Astrocyte of the cerebellum (primary cell): ENCODE data around the gene CALML3.

ENCODE experiments used
- DNase-seq: peaks from one replicate; pipeline ENCODE4 v3.0.0-alpha.2; 2011; ENCODE audit warnings: low read depth
- H3K4me3 ChIP-seq: 2 replicates; pipeline ENCODE4 v1.5.1; 2011; ENCODE audit warnings: mild to moderate bottlenecking, low read depth, low read length, moderate library complexity
- in situ Hi-C: cut with HindIII; loops from 2 replicates; pipeline ENCODE4 v1.10.0; 2017; ENCODE audit warnings: low sequenced_read_pairs
- TF ChIP-seq, protein P1 (sequence below): IDR thresholded peaks from 2 replicates; pipeline ENCODE4 v1.5.1; 2012; ENCODE audit warnings: low read length, low read depth, moderate library complexity, mild to moderate bottlenecking; ENCODE audit errors: missing control alignments

The CALML3 gene

DNA sequence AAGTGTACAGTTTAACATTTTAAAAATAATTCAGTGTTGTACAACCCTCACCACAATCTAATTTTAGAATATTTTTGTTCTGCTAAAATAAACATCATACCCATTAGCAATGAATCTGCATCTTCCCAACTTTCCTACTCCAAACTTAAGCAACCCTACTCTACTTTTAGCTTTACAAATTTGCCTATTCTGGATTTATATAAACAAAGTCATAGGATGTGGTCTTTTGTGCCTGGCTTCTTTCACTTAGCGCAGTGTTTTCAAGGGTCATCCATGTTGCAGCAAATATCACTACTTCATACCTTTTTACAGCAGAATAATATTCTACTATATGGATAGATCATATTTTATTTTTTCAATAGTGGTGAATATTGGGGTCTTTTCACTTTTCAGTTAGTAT lies 18.9 kb downstream of the CALML3 start:
- in situ Hi-C loops = no loop called here

DNA sequence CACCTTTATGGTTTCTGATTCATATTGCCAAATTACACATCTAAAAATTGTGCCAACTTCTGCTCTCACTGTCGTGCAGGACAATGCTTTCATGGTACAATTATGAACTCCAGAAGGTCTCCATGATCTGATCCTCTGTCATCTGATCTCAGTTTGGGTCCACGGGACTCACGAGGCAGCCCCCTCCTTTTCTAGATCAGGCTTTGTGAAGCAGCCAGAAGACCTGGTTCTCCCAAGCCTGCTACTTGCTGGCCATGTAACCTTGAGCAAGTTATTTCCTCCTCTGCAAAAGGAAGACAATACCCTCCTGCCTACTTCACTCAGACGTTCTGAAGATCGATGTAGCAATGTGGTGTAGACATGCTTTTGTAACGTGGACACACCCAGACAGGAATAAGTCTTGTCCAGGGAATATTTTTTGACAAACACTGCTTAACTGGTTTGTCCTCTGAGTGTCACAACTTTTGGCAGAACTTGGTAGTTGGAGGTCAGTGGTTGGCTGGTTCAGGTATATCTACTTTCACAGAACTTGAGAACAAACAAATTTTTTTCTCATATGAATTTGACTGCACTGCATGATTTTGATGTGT lies 19.6 kb downstream of the CALML3 start:
- in situ Hi-C loops = no loop called here
- TF ChIP-seq, protein P1, sequence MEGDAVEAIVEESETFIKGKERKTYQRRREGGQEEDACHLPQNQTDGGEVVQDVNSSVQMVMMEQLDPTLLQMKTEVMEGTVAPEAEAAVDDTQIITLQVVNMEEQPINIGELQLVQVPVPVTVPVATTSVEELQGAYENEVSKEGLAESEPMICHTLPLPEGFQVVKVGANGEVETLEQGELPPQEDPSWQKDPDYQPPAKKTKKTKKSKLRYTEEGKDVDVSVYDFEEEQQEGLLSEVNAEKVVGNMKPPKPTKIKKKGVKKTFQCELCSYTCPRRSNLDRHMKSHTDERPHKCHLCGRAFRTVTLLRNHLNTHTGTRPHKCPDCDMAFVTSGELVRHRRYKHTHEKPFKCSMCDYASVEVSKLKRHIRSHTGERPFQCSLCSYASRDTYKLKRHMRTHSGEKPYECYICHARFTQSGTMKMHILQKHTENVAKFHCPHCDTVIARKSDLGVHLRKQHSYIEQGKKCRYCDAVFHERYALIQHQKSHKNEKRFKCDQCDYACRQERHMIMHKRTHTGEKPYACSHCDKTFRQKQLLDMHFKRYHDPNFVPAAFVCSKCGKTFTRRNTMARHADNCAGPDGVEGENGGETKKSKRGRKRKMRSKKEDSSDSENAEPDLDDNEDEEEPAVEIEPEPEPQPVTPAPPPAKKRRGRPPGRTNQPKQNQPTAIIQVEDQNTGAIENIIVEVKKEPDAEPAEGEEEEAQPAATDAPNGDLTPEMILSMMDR = no peak
- no peak for DNase-seq
- H3K4me3 ChIP-seq = no peak overlapping the region

More for the DNA sequence above, 18.9 kb downstream of the CALML3 start:
- TF ChIP-seq, protein P1 = no peak
- no peak overlapping the region for H3K4me3 ChIP-seq
- DNase-seq = no peak

DNA sequence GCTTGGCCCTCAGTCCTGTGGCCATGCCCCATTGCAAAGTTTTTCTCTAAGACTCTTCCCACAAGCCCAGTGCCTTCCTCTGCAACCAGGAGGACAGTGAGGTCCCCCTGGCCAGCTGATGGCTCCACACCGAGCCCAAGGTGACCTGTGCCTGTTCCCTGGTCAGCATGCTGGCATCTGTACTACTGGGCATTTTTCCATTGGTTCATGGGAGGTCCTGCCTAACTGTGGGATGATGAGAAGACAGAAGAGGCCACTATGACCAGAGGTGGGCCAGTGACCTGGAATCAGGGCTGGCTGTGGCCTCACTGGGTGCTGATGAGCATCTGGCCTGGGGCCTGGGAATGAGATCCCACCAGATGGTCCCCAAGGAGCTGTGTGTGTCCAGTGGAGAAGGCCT lies 20.2 kb downstream of the CALML3 start:
- TF ChIP-seq, protein P1 = no peak
- H3K4me3 ChIP-seq = no peak overlapping the region
- DNase-seq = no peak
- in situ Hi-C loops = no loop called here

DNA sequence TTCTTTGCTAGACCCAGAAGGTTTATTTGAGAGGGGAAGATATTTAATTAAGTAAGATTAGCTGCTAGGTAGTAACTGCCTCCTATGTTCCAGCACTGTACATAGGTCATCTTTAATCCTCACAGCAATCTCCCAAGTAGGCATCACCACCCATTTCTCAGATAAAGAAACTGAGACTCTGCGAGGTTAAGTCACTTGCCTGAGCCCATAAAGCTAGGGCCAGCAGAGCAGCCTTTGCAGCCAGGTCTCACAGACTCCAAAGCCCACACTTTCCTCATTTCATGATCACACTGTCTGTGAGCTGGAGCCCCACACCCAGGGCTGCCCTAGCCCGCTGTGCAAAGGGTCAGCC lies 20.6 kb downstream of the CALML3 start:
- TF ChIP-seq, protein P1 = no peak
- no peak overlapping the region for H3K4me3 ChIP-seq
- in situ Hi-C loops = no loop called here
- no peak for DNase-seq

DNA sequence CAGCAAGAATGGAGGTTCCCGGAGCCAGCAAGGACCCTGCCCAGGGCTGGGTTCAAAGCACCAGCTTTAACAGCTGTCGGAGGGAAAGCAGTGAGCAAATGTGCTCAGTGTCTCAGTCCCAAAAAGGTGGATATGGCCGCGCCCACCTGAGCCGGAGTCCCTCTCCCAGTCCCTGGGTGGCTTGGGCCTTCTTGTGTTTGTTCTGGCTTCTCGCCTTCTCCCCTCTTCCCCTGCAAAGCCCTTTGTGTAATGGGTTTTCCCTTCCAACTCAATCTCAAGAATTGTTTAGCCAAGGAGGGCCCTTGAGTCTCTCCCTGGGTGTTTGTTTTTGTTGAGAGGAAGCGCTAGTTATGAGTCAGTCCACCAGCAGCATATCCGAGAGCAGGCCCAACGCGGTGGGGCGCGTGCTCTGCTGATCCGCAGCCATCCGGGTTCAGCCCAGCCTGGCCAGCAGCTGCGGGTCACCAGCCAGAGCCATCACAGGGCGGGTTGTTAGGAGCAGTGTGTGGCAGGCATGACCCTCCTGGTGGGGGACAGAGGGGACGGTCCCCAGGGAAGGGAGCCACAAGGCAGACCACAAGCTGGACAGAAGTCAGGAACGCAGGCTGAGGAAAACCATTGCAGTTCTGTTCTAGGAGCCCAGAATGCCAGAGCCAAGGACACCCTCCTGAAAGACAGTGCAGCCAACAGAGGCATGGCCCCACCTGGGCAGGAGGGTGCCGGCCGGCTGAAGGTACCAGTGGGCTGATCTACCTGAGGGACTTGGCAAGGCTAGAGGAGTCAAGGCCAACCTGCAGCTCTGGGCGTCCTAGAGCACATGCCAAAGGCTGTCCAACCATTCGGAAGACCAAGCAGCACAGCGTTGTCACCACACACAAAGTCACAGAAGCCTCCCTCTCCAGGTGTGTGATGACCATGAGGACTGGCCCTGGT lies 21.3 kb downstream of the CALML3 start:
- in situ Hi-C loops = no loop called here

DNA sequence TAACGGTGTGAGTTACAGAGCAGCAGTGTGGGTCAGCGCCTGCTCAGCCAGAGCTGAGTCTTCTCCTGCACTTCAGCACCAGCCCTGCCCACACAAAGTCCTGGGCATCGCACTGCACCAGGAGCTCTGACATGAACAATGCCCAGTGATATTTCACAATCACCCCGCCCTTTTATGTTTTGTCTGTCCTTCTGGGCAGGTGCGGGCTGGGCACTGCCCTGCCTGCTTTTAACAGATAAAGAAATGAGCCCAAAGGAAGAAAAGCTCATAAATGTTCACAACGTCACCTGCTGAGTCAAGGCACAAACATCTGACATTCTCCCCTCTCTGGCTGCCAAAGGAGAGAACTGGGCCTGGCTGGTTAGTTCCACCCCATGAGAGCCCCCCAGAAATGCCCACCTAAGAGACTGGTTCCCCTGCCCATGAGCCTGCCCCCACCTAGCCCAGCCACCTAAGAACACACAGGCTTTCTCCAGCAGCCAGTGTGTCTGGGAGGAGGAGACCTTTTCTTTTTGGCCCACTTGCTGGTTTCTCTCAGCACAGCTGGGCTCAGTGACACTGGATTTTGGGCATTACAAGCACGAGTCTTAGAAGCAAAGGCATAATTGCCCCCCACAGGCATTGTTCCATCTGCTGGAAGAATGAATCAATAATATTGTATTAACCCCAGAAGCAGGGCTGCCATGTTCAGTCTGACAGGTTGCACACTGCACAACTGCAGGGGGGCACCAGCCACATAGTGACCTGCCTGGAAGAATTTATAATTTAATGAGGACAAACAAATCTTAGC lies 22.3 kb downstream of the CALML3 start:
- H3K4me3 ChIP-seq = no peak overlapping the region
- no peak for DNase-seq
- in situ Hi-C loops = no loop called here
- TF ChIP-seq, protein P1 = no peak

More for the DNA sequence above, 21.3 kb downstream of the CALML3 start:
- peak; percentile 73 for DNase-seq
- TF ChIP-seq, protein P1 = no peak
- H3K4me3 ChIP-seq = no peak overlapping the region
